ENCODE data around the gene BRME1. TPM values are rescaled to one million over a fixed set of nuclear protein-coding genes. Genes with fewer than 3 reads are reported as not detected.

Gene BRME1
- total and polyA plus RNA-seq, 2 of the 13 experiments (the other 11 are each of a cell fraction or from before 2014, with no cell fraction given), result 0.74 to 1.5 TPM

GRCh38 chr19:13905634-13906520 is at the start of gene BRME1, which contains the start of gene CC2D1A (continued):
- TF ChIP-seq ZNF800 (CRISPR knock-in tag; IDR thresholded peaks at IDR 0.05) (peak; percentile 43; the same call in 1 of the 2 replicates), CBX2 (IDR thresholded peaks at IDR 0.05; ENCODE audit: low read depth, low read length) (no peak), CBX2 (CRISPR knock-in tag; IDR thresholded peaks at IDR 0.05; ENCODE audit: low read depth) (no peak), ZNF883 (CRISPR knock-in tag; IDR thresholded peaks at IDR 0.05; ENCODE audit: not compliant biosample characterization) (peak; percentile 94), ZNF160 (CRISPR knock-in tag; IDR thresholded peaks at IDR 0.05) (0 out of 2 replicates have a peak, but pooled peaks have one; percentile 55), KLF11 (CRISPR knock-in tag; IDR thresholded peaks at IDR 0.05) (no peak), SCMH1 (CRISPR knock-in tag; IDR thresholded peaks at IDR 0.05; ENCODE audit: borderline replicate concordance) (no peak), KLF16 (CRISPR knock-in tag; IDR thresholded peaks at IDR 0.05) (peak in 1 of 2 experiments; percentile 72; a peak in 2 of 4 replicates), ZNF34 (CRISPR knock-in tag; IDR thresholded peaks at IDR 0.05; ENCODE audit: borderline replicate concordance) (no peak), UBTF (CRISPR knock-in tag; IDR thresholded peaks at IDR 0.05) (peak; percentile 58; the same call in 1 of the 2 replicates), E2F1 (CRISPR knock-in tag; IDR thresholded peaks at IDR 0.05) (peak; percentile 99), THAP8 (CRISPR knock-in tag; IDR thresholded peaks at IDR 0.05; ENCODE audit: borderline replicate concordance) (no peak), ZNF746 (CRISPR knock-in tag; IDR thresholded peaks at IDR 0.05) (peak; percentile 63; the same call in 1 of the 2 replicates), ZNF652 (CRISPR knock-in tag; IDR thresholded peaks at IDR 0.05; ENCODE audit: borderline replicate concordance, low read depth) (no peak), HNRNPLL (IDR thresholded peaks at IDR 0.05; ENCODE audit: low read depth, low read length, poor library complexity, severe bottlenecking) (peak; percentile 75), MTF1 (CRISPR knock-in tag; IDR thresholded peaks at IDR 0.05) (no peak), YEATS2 (CRISPR knock-in tag; IDR thresholded peaks at IDR 0.05; ENCODE audit: borderline replicate concordance) (peak; percentile 85), HNF1B (CRISPR knock-in tag; IDR thresholded peaks at IDR 0.05) (no peak), RFX1 (IDR thresholded peaks at IDR 0.05) (no peak)
